Nephron progenitor cell (in vitro differentiated cells): ENCODE results near the gene PTPN1.

Source experiments
- DNase-seq: peaks from one replicate; pipeline ENCODE4 v3.0.0; 2021
- H3K27ac Mint-ChIP-seq: 2 replicates; pipeline ENCODE4 v1.8.0; 2021; ENCODE audit warnings: mild to moderate bottlenecking, moderate library complexity, mixed read lengths
- H3K27me3 Mint-ChIP-seq: 2 replicates; pipeline ENCODE4 v1.8.0; 2021; ENCODE audit warnings: mild to moderate bottlenecking, low read depth, mixed read lengths; ENCODE audit not compliant: poor library complexity
- H3K36me3 Mint-ChIP-seq: 2 replicates; pipeline ENCODE4 v1.8.0; 2021; ENCODE audit warnings: low read depth, mixed read lengths
- H3K4me1 Mint-ChIP-seq: 2 replicates; pipeline ENCODE4 v1.8.0; 2021; ENCODE audit warnings: mixed read lengths
- H3K4me3 Mint-ChIP-seq: 2 replicates; pipeline ENCODE4 v1.8.0; 2021; ENCODE audit warnings: mild to moderate bottlenecking, moderate library complexity, mixed read lengths
- H3K9me3 Mint-ChIP-seq: 2 replicates; pipeline ENCODE4 v1.8.0; 2021; ENCODE audit warnings: mild to moderate bottlenecking, moderate library complexity, mixed read lengths
- CTCF ChIP-seq: fragments of 200-600 bp; sonication (generic); IDR thresholded peaks from 2 replicates; pipeline ENCODE4 v1.5.0; 2021; ENCODE audit warnings: antibody characterized with exemption

PTPN1 gene

GRCh38 chr20:50508171-50508755 is 1.9 kb upstream of the PTPN1 start:
- TF ChIP-seq CTCF, result no peak
- no peaks in the 10 kb centered on the region for H3K36me3 Mint-ChIP-seq
- no peaks in the 10 kb centered on the region for H3K9me3 Mint-ChIP-seq
- H3K4me1 Mint-ChIP-seq, result peaks cover 61% of the 10 kb centered on the region
- DNase-seq, result no peak
- peak overlapping the region; percentile 11 for H3K27ac Mint-ChIP-seq
- peaks cover 3% of the 10 kb centered on the region for H3K27me3 Mint-ChIP-seq
- H3K4me3 Mint-ChIP-seq, result peak overlapping the region; percentile 31

- no peak for TF ChIP-seq CTCF
- Mint-ChIP-seq H3K27ac (peak overlapping the region; percentile 44), H3K4me3 (peak overlapping the region; percentile 93), H3K36me3 (no peaks in the 10 kb centered on the region), H3K9me3 (no peaks in the 10 kb centered on the region), H3K4me1 (peaks cover 64% of the 10 kb centered on the region), H3K27me3 (peaks cover 3% of the 10 kb centered on the region)
- peak; percentile 64 for DNase-seq
These were observed 741 bp downstream of the PTPN1 start for GRCh38 chr20:50510706-50511542.

- no peak for TF ChIP-seq CTCF
- peaks cover 2% of the 10 kb centered on the region for H3K27me3 Mint-ChIP-seq
- DNase-seq, result no peak
- no peaks in the 10 kb centered on the region for H3K36me3 Mint-ChIP-seq
- H3K4me3 Mint-ChIP-seq, result peak overlapping the region; percentile 93
- no peaks in the 10 kb centered on the region for H3K9me3 Mint-ChIP-seq
- peaks cover 70% of the 10 kb centered on the region for H3K4me1 Mint-ChIP-seq
- no peak overlapping the region for H3K27ac Mint-ChIP-seq
These were observed 2.1 kb downstream of the PTPN1 start for GRCh38 chr20:50512323-50512722.

GRCh38 chr20:50513169-50514034 is 3.2 kb downstream of the PTPN1 start:
- Mint-ChIP-seq H3K4me3 (peak overlapping the region; percentile 93), H3K36me3 (no peaks in the 10 kb centered on the region), H3K27ac (no peak overlapping the region), H3K4me1 (peaks cover 79% of the 10 kb centered on the region), H3K27me3 (no peaks in the 10 kb centered on the region), H3K9me3 (no peaks in the 10 kb centered on the region)
- no peak for DNase-seq
- no peak for TF ChIP-seq CTCF

- no peak for DNase-seq
- no peak for TF ChIP-seq CTCF
- Mint-ChIP-seq H3K9me3 (no peaks in the 10 kb centered on the region), H3K36me3 (no peaks in the 10 kb centered on the region), H3K27ac (no peak overlapping the region), H3K4me3 (no peak overlapping the region), H3K4me1 (peaks cover 76% of the 10 kb centered on the region), H3K27me3 (no peaks in the 10 kb centered on the region)
These were observed 3.8 kb downstream of the PTPN1 start for GRCh38 chr20:50514035-50514337.
